Skeletal muscle satellite cell (primary cell): ENCODE results near the gene MTRF1.
A peak's percentile ranks its signal among the peaks of the same experiment; 100 is the strongest.

Experiments
- H3K27me3 ChIP-seq: 2 replicates; pipeline ENCODE4 v1.7.0; 2013; ENCODE audit warnings: low read length; ENCODE audit not compliant: control insufficient read depth, insufficient read depth
- H3K36me3 ChIP-seq: 2 replicates; pipeline ENCODE4 v1.7.0; 2013; ENCODE audit warnings: mild to moderate bottlenecking, control low read depth, low read length; ENCODE audit not compliant: insufficient read depth
- H3K4me1 ChIP-seq: 2 replicates; pipeline ENCODE4 v1.7.0; 2013; ENCODE audit warnings: low read length; ENCODE audit not compliant: control insufficient read depth, insufficient read depth
- H3K4me2 ChIP-seq: 2 replicates; pipeline ENCODE4 v1.7.0; 2013; ENCODE audit warnings: mild to moderate bottlenecking, low read length
- H3K4me3 ChIP-seq: 2 replicates; pipeline ENCODE4 v1.7.0; 2013; ENCODE audit warnings: low read length
- H3K9ac ChIP-seq: 2 replicates; pipeline ENCODE4 v1.7.0; 2013; ENCODE audit warnings: mild to moderate bottlenecking, low read depth, low read length, moderate library complexity
- H3K9me3 ChIP-seq: replicated peaks from 2 replicates; pipeline ENCODE4 v1.7.0; 2013; ENCODE audit warnings: mild to moderate bottlenecking, control low read depth, low read length

The MTRF1 gene

GRCh38 chr13:41213919-41214318 is 49.5 kb downstream of the MTRF1 start:
- peaks cover 13% of the 10 kb centered on the region for H3K4me1 ChIP-seq
- H3K36me3 ChIP-seq = no peaks in the 10 kb centered on the region
- H3K4me2 ChIP-seq = no peak overlapping the region
- no peak overlapping the region for H3K9ac ChIP-seq
- H3K9me3 ChIP-seq = no peaks in the 10 kb centered on the region
- no peaks in the 10 kb centered on the region for H3K27me3 ChIP-seq
- no peak overlapping the region for H3K4me3 ChIP-seq

- Histone ChIP-seq H3K4me2 (no peak overlapping the region), H3K9me3 (no peaks in the 10 kb centered on the region), H3K36me3 (no peaks in the 10 kb centered on the region), H3K4me3 (no peak overlapping the region), H3K27me3 (no peaks in the 10 kb centered on the region), H3K9ac (no peak overlapping the region), H3K4me1 (peaks cover 13% of the 10 kb centered on the region)
Measured at GRCh38 chr13:41213316-41213715, 50.1 kb downstream of the MTRF1 start.

- no peak overlapping the region for H3K9ac ChIP-seq
- no peaks in the 10 kb centered on the region for H3K27me3 ChIP-seq
- peaks cover 13% of the 10 kb centered on the region for H3K4me1 ChIP-seq
- H3K9me3 ChIP-seq = no peaks in the 10 kb centered on the region
- H3K4me3 ChIP-seq = no peak overlapping the region
- H3K36me3 ChIP-seq = no peaks in the 10 kb centered on the region
- no peak overlapping the region for H3K4me2 ChIP-seq
Measured at GRCh38 chr13:41212881-41213280, 50.5 kb downstream of the MTRF1 start.

DNA sequence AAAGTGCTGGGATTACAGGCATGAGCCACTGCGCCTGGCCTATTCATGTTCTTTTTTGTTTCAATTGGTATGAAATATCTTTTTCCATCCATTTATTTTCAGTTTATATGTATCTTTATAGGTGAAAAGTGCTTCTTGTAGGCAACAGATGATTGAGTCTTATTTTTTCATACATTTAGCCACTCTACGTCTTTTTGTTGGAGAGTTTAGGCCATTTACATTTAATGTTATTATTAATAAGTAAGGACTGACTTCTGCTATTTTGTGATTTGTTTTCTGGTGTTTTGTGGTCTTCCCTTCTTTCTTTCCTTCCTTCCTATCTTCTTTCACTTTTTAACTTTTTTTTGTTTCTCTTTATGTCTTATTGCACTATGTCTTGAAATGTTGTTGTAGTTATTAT is 52.3 kb downstream of the MTRF1 start:
- Histone ChIP-seq H3K4me3 (no peak overlapping the region), H3K4me1 (peaks cover 5% of the 10 kb centered on the region), H3K36me3 (no peaks in the 10 kb centered on the region), H3K4me2 (no peak overlapping the region), H3K9me3 (no peaks in the 10 kb centered on the region), H3K9ac (no peak overlapping the region), H3K27me3 (no peaks in the 10 kb centered on the region)

DNA sequence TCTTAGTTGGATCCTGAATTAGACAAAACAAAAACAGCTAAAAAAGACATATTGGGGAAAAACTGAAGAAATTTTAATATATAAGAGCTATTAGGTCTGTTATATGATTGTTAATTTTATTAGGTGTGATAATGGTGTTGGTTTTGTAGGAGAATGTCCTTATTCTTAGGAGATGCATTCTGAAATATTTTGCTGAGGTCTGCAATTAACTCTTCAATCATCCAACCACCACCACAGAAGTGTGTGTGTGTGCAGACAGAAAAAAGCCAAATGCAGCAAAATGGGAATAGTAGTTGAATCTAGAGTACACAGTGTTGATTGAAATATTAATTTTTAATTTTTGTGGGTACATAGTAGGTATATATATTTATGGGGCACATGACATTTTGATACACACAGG is 56.9 kb downstream of the MTRF1 start:
- Histone ChIP-seq H3K4me1 (no peaks in the 10 kb centered on the region), H3K4me2 (no peak overlapping the region), H3K9ac (no peak overlapping the region), H3K27me3 (no peaks in the 10 kb centered on the region), H3K4me3 (no peak overlapping the region), H3K36me3 (no peaks in the 10 kb centered on the region), H3K9me3 (no peaks in the 10 kb centered on the region)

DNA sequence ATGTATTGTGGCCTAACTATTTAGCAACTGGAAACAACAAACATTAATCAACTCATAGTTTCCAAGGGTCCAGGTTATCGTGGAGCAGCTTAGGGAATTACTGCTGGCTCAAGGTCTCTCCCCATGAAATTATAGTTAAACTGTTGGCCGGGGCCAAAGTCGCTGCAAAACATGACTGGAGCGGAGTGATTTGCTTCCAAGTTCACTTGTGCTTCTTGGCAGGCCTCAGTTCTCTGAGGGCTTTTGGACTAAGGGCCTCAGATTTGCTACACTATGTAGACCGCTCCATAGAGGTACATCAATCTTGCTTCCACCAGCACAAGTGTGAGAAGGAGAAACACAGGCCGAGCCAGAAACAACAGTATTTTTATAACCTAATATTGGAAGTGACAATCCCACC is 59.6 kb downstream of the MTRF1 start:
- Histone ChIP-seq H3K9me3 (no peaks in the 10 kb centered on the region), H3K36me3 (no peaks in the 10 kb centered on the region), H3K4me3 (no peak overlapping the region), H3K4me2 (no peak overlapping the region), H3K27me3 (no peaks in the 10 kb centered on the region), H3K9ac (no peak overlapping the region), H3K4me1 (no peaks in the 10 kb centered on the region)

- H3K9me3 ChIP-seq = no peaks in the 10 kb centered on the region
- no peak overlapping the region for H3K4me3 ChIP-seq
- H3K27me3 ChIP-seq = no peaks in the 10 kb centered on the region
- H3K4me2 ChIP-seq = no peak overlapping the region
- H3K4me1 ChIP-seq = no peaks in the 10 kb centered on the region
- H3K9ac ChIP-seq = no peak overlapping the region
- H3K36me3 ChIP-seq = no peaks in the 10 kb centered on the region
Measured at GRCh38 chr13:41200126-41200525, 63.2 kb downstream of the MTRF1 start.

- no peaks in the 10 kb centered on the region for H3K27me3 ChIP-seq
- H3K36me3 ChIP-seq = no peaks in the 10 kb centered on the region
- no peak overlapping the region for H3K4me3 ChIP-seq
- no peak overlapping the region for H3K9ac ChIP-seq
- H3K4me1 ChIP-seq = no peaks in the 10 kb centered on the region
- H3K4me2 ChIP-seq = no peak overlapping the region
- no peaks in the 10 kb centered on the region for H3K9me3 ChIP-seq
Measured at GRCh38 chr13:41199526-41199925, 63.9 kb downstream of the MTRF1 start.

DNA sequence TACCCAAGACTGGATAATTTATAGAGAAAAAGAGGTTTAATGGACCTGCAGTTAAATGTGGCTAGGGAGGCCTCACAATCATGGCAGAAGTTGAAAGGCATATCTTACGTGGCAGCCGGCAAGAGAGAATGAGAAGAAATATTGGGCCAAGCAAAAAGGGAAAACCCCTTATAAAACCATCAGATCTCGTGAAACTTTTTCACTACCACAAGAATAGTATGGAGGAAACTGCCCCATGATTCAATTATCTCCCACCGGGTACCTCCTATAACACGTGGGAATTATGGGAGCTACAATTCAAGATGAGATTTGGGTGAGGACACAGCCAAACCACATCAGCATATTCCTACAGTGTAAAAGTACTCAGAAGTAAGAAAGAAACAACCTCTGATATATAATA is 64.3 kb downstream of the MTRF1 start:
- Histone ChIP-seq H3K4me1 (peaks cover under 1% of the 10 kb centered on the region), H3K9me3 (no peaks in the 10 kb centered on the region), H3K27me3 (no peaks in the 10 kb centered on the region), H3K4me2 (no peak overlapping the region), H3K4me3 (no peak overlapping the region), H3K36me3 (no peaks in the 10 kb centered on the region), H3K9ac (no peak overlapping the region)

DNA sequence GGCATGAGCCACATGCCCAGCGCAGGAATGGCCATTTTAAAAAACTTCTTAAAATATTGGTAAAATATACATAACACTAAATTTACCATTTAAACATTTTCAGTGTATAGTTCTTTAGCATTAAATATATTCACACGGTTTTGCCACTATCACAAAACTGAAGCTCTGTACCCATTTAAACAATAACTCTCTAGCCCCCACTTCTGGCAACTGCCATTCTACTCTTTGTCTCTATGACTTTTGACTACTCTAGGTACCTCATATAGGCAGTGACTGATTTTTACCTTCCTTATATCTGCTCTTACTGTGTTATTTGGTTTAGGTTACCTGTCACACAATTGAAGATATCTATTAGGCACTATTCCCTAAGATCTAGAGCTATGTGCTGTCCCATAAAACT is 66.8 kb downstream of the MTRF1 start:
- H3K36me3 ChIP-seq = no peaks in the 10 kb centered on the region
- no peaks in the 10 kb centered on the region for H3K27me3 ChIP-seq
- no peak overlapping the region for H3K9ac ChIP-seq

DNA sequence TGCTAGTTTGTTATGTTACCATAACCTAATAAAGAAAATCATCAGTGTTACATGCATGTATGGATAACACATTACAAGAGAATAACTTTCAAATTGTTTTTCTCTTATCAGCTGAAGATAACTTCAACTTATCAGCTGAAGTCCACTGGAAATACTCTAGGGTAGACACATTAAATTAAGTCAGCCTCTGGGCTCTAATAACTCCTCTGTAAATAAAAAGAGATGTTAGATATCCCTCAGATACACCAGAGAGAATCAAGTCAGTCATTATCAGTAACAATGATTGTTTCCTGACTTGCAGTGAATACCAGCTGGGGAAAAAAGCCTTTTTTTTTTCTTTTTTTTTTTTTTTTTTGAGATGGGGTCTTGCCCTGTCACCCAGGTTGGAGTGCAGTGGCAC is 67.4 kb downstream of the MTRF1 start:
- no peak overlapping the region for H3K4me3 ChIP-seq
- H3K27me3 ChIP-seq = no peaks in the 10 kb centered on the region
- H3K9ac ChIP-seq = no peak overlapping the region
- H3K9me3 ChIP-seq = no peaks in the 10 kb centered on the region
- H3K4me1 ChIP-seq = peaks cover 9% of the 10 kb centered on the region
- H3K36me3 ChIP-seq = no peaks in the 10 kb centered on the region
- no peak overlapping the region for H3K4me2 ChIP-seq

More for the DNA sequence above, 66.8 kb downstream of the MTRF1 start:
- H3K4me3 ChIP-seq = no peak overlapping the region
- H3K9me3 ChIP-seq = no peaks in the 10 kb centered on the region
- peaks cover 9% of the 10 kb centered on the region for H3K4me1 ChIP-seq
- no peak overlapping the region for H3K4me2 ChIP-seq

- peak within 1 kb of the TSS; percentile 80 for H3K4me2 ChIP-seq
- no peaks in the 10 kb centered on the region for H3K9me3 ChIP-seq
- H3K4me3 ChIP-seq = peak within 1 kb of the TSS; percentile 72
- peaks cover 9% of the 10 kb centered on the region for H3K4me1 ChIP-seq
- H3K9ac ChIP-seq = peak within 1 kb of the TSS; percentile 75
- no peaks in the 10 kb centered on the region for H3K27me3 ChIP-seq
- no peaks in the 10 kb centered on the region for H3K36me3 ChIP-seq
Measured at GRCh38 chr13:41193919-41194824, 69.2 kb downstream of the MTRF1 start, which contains the start of gene KBTBD7. Gene KBTBD7, minus strand, starts transcription at chr13:41194569. Its CDS starts 312 bp downstream, at chr13:41194257.
